Stimulated activated CD8-positive, alpha-beta memory T cell treated with anti-CD3 and anti-CD28 coated beads, Interleukin-4, amount 100 ng/mL, for 48 hours (primary cell): Measurements from ENCODE around the gene GUCY2D.
"Not testable (repeated sequence)": the region's sequence is repeated elsewhere in the genome, so short reads cannot be mapped to it uniquely, and the experiment has no call there.

Experiments
- DNase-seq: peaks from one replicate; pipeline ENCODE4 v3.0.0-alpha.2; 2020

The GUCY2D gene

GRCh38 chr17:8019166-8019565 is 16.8 kb downstream of the GUCY2D start:
- no peak for DNase-seq

GRCh38 chr17:8019665-8020650 is 17.5 kb downstream of the GUCY2D start:
- DNase-seq: peak; percentile 35

- DNase-seq: no peak
These were observed 18.6 kb downstream of the GUCY2D start for GRCh38 chr17:8020776-8021564.

- no peak for DNase-seq
These were observed 19.3 kb downstream of the GUCY2D start for GRCh38 chr17:8021565-8022359.

- no peak for DNase-seq
These were observed 20.1 kb downstream of the GUCY2D start for GRCh38 chr17:8022360-8023003.

GRCh38 chr17:8024161-8024560 is 21.7 kb downstream of the GUCY2D start:
- not testable (repeated sequence) for DNase-seq

- DNase-seq: no peak
These were observed 22.9 kb downstream of the GUCY2D start for GRCh38 chr17:8025176-8025911.

GRCh38 chr17:8029121-8029520 is 26.7 kb downstream of the GUCY2D start:
- DNase-seq: no peak

GRCh38 chr17:8031261-8031661 is 28.8 kb downstream of the GUCY2D start:
- DNase-seq: no peak

GRCh38 chr17:8031950-8032349 is 29.5 kb downstream of the GUCY2D start:
- no peak for DNase-seq

- no peak for DNase-seq
These were observed 30.0 kb downstream of the GUCY2D start for GRCh38 chr17:8032442-8032841.

GRCh38 chr17:8038954-8039610 is 36.7 kb downstream of the GUCY2D start, which contains the start of gene ALOX15B:
TSS of gene ALOX15B (plus strand) at chr17:8039059. CDS start at chr17:8039156, 97 bp downstream.
- DNase-seq: no peak

GRCh38 chr17:8039611-8040168 is 37.3 kb downstream of the GUCY2D start:
- no peak for DNase-seq

GRCh38 chr17:8041249-8041928 is 39.0 kb downstream of the GUCY2D start:
- DNase-seq: peak; percentile 48

- DNase-seq: no peak
These were observed 39.6 kb downstream of the GUCY2D start for GRCh38 chr17:8041979-8042378.

GRCh38 chr17:8044819-8045810 is 42.7 kb downstream of the GUCY2D start:
- DNase-seq: no peak

GRCh38 chr17:8046306-8046928 is 44.0 kb downstream of the GUCY2D start:
- no peak for DNase-seq
